ENCODE data around the gene FBXO22. TPM values are rescaled to one million over a fixed set of nuclear protein-coding genes. Genes with fewer than 3 reads are reported as not detected.

Gene FBXO22
- total RNA-seq: 14.6 and 19.9 TPM in 2 replicates

DNA sequence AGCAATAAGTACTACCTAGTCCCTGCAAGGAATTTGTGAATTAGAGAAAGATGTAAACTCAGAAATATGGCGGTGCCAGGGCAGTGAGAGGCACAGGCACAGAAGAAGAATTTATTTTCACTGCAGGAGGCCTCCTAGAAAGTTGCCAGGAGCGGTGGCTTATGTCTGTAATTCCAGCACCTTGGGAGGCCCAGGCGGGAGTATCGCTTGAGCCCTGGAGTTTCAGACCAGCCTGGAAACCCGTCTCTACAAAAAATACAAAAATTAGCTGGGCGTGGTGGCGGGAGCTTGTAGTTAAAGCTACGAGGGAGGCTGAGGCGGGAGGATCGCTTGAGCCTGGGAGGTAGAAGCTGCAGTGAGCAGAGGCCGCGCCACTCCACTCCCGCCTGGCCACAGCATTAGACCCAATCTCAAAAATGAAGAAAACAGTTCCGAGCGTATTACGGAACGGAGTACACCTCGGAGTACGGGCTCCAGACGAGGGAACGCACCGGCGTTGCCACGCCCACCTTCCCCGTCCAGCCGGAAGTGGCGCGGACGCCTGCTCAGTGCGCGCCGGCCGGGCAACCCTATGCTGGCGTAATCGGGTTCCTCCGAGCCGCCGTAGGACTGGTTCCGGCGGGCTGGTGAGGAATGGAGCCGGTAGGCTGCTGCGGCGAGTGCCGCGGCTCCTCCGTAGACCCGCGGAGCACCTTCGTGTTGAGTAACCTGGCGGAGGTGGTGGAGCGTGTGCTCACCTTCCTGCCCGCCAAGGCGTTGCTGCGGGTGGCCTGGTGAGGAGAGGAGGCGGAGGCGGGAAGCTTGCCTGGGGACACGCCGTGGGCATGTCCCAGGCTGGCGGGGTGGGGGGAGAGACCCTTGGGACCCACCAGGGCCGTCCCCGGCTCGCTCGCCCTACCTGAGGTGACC is at the start of gene FBXO22:
Gene FBXO22, plus strand, starts transcription at position 548 of the 909 bp plus-strand sequence. Its CDS starts 86 bp downstream, at position 634.

Other genes with a start within 250 kb of the FBXO22 start
- 8.2 and 17.9 TPM in 2 replicates for gene CSPG4, start 191.0 kb upstream of the FBXO22 start, total RNA-seq
- gene UBE2Q2, start 60.4 kb upstream of the FBXO22 start, total RNA-seq: 27.9 and 37.1 TPM in 2 replicates
- under 0.01 TPM in 1 of 2 replicates, not detected in the other for gene NRG4, start 108.5 kb downstream of the FBXO22 start, total RNA-seq
- gene TMEM266, start 156.1 kb downstream of the FBXO22 start, total RNA-seq: 0.82 TPM in 1 of 2 replicates, not detected in the other